ENCODE results near the gene INTS6L.

GRCh38 chrX:135556055-135556454 is 35.6 kb downstream of the INTS6L start:
- TF ChIP-seq POLR2A (IDR thresholded peaks at IDR 0.05; ENCODE audit: low read depth, low read length) (no peak), POLR2AphosphoS5 (IDR thresholded peaks at IDR 0.05; ENCODE audit: low read depth, low read length) (no peak)
